Neuronal stem cell (in vitro differentiated cells): ENCODE data around the gene IFT81.

Experiments
- DNase-seq: peaks from one replicate; pipeline ENCODE4 v3.0.0-alpha.2; 2013; ENCODE audit warnings: low spot score
- H2AFZ ChIP-seq: one replicate; pipeline ENCODE4 v1.6.1; 2013; ENCODE audit warnings: mild to moderate bottlenecking, low read length, inconsistent platforms
- H2AK5ac ChIP-seq: 2 replicates; pipeline ENCODE4 v1.6.1; 2013; ENCODE audit warnings: low read depth, mild to moderate bottlenecking, inconsistent platforms, low read length, moderate library complexity, mixed read lengths
- H2BK120ac ChIP-seq: 2 replicates; pipeline ENCODE4 v1.6.1; 2013; ENCODE audit warnings: low read depth, mild to moderate bottlenecking, inconsistent platforms, low read length, moderate library complexity, mixed read lengths
- H2BK12ac ChIP-seq: one replicate; pipeline ENCODE4 v1.6.1; 2013; ENCODE audit warnings: low read length, inconsistent platforms
- H2BK15ac ChIP-seq: 2 replicates; pipeline ENCODE4 v1.6.1; 2013; ENCODE audit warnings: mild to moderate bottlenecking, low read length, inconsistent platforms, mixed read lengths
- H2BK5ac ChIP-seq: one replicate; pipeline ENCODE4 v1.6.1; 2013; ENCODE audit warnings: inconsistent platforms, mild to moderate bottlenecking, low read length, moderate library complexity
- H3K14ac ChIP-seq: one replicate; pipeline ENCODE4 v1.6.1; 2013; ENCODE audit warnings: low read length, inconsistent platforms
- H3K18ac ChIP-seq: 2 replicates; pipeline ENCODE4 v1.6.1; 2013; ENCODE audit warnings: low read length, inconsistent platforms
- H3K23ac ChIP-seq: 2 replicates; pipeline ENCODE4 v1.6.1; 2013; ENCODE audit warnings: low read depth, mild to moderate bottlenecking, mixed read lengths, low read length, inconsistent platforms; ENCODE audit not compliant: poor library complexity
- H3K27ac ChIP-seq: replicated peaks from 3 replicates; pipeline ENCODE4 v1.5.1; 2013; ENCODE audit warnings: low read length, inconsistent platforms
- H3K27me3 ChIP-seq, 3 experiments: 2 replicates each; pipeline ENCODE4 v1.6.1; 2013; ENCODE audit warnings: low read length in 3 of 3, mild to moderate bottlenecking in 2 of 3, inconsistent platforms in 1 of 3, low read depth in 1 of 3, mixed read lengths in 1 of 3, moderate library complexity in 1 of 3; ENCODE audit not compliant: control insufficient read depth in 3 of 3, insufficient read depth in 3 of 3
- H3K36me3 ChIP-seq, 2 donors: replicated peaks in 1 of 2; 2 replicates each; pipeline ENCODE4 v1.6.1; 2013; ENCODE audit warnings: low read length in 2 of 2; ENCODE audit not compliant: control insufficient read depth in 2 of 2, insufficient read depth in 2 of 2
- H3K4ac ChIP-seq: 2 replicates; pipeline ENCODE4 v1.6.1; 2013; ENCODE audit warnings: inconsistent platforms, mild to moderate bottlenecking, low read length, moderate library complexity
- H3K4me1 ChIP-seq, 2 donors: 1 replicate in 1 of 2; 2 replicates in 1 of 2; pipeline ENCODE4 v1.6.1; 2013; ENCODE audit warnings: low read length in 2 of 2, low read depth in 1 of 2; ENCODE audit not compliant: control insufficient read depth in 2 of 2, insufficient read depth in 1 of 2
- H3K4me2 ChIP-seq: one replicate; pipeline ENCODE4 v1.6.1; 2013; ENCODE audit warnings: mild to moderate bottlenecking, low read length, inconsistent platforms; ENCODE audit not compliant: insufficient read depth, poor library complexity, severe bottlenecking
- H3K4me3 ChIP-seq, 2 donors: 2 replicates each; pipeline ENCODE4 v1.5.1; 2013; ENCODE audit warnings: low read length in 2 of 2, mild to moderate bottlenecking in 2 of 2, inconsistent platforms in 1 of 2, moderate library complexity in 1 of 2
- H3K79me1 ChIP-seq: one replicate; pipeline ENCODE4 v1.6.1; 2013; ENCODE audit warnings: low read depth, mild to moderate bottlenecking, inconsistent platforms, low read length, moderate library complexity
- H3K9ac ChIP-seq: one replicate; pipeline ENCODE4 v1.6.1; 2013; ENCODE audit warnings: mild to moderate bottlenecking, low read depth, low read length, inconsistent platforms; ENCODE audit not compliant: poor library complexity
- H3K9me3 ChIP-seq, 2 donors: replicated peaks in 1 of 2; 2 replicates each; pipeline versions ENCODE3 to v1.6.1; 2013; ENCODE audit warnings: low read length in 2 of 2, mild to moderate bottlenecking in 2 of 2, inconsistent platforms in 1 of 2, low read depth in 1 of 2, mixed read lengths in 1 of 2, moderate library complexity in 1 of 2; ENCODE audit not compliant: control insufficient read depth in 2 of 2, insufficient read depth in 1 of 2
- H4K8ac ChIP-seq: one replicate; pipeline ENCODE4 v1.6.1; 2013; ENCODE audit warnings: low read depth, mild to moderate bottlenecking, inconsistent platforms, low read length, moderate library complexity
- H4K91ac ChIP-seq: one replicate; pipeline ENCODE4 v1.6.1; 2013; ENCODE audit warnings: low read length, low read depth, mild to moderate bottlenecking, inconsistent platforms; ENCODE audit not compliant: poor library complexity
- WGBS, 2 donors: extraction: QIAGEN DNeasy Blood & Tissue Kit; methylation state at CpG; one replicate each; pipeline ENCODE4 v1.1.7; 2013; ENCODE audit warnings: missing lambda C conversion rate in 2 of 2, mixed read lengths in 1 of 2; ENCODE audit not compliant: insufficient read length in 2 of 2, insufficient replicate concordance in 1 of 2; ENCODE audit errors: extremely low coverage in 2 of 2; 5-methylcytosine and 5-hydroxymethylcytosine counted together

IFT81 gene

DNA sequence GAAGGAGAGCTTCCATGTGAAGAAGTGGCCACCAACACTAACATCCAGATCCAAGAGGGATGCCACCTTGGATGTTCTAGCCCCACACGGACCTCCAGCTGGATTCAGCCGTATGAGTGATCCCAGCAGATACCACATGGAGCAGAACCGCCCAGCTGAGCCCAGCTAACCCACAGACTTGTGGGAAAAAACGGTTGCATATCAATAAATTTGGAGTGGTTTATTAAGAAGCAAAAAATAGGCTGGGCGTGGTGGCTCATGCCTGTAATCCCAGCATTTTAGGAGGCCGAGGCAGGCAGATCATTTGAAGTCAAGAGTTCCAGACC, 11.9 kb upstream of the IFT81 start:
- no peak overlapping the region for H3K14ac ChIP-seq
- no peak overlapping the region for H2BK12ac ChIP-seq
- no peak for DNase-seq
- no peak overlapping the region for H2AK5ac ChIP-seq
- no peak overlapping the region for H3K4me2 ChIP-seq
- H2BK15ac ChIP-seq = no peak overlapping the region
- no CpG with 5 or more reads among the region's 6 CpGs for WGBS, 2 donors
- peaks cover 0 to 4% of the 10 kb centered on the region in 2 donors for H3K9me3 ChIP-seq
- H2BK120ac ChIP-seq = no peak overlapping the region
- no peak overlapping the region for H3K4ac ChIP-seq
- H3K23ac ChIP-seq = no peak overlapping the region
- H2AFZ ChIP-seq = no peak overlapping the region
- no peaks in the 10 kb centered on the region for H3K27me3 ChIP-seq
- no peak overlapping the region for H3K18ac ChIP-seq
- no peak overlapping the region for H3K4me3 ChIP-seq
- no peaks in the 10 kb centered on the region for H3K79me1 ChIP-seq
- no peak overlapping the region for H3K27ac ChIP-seq
- H3K36me3 ChIP-seq = no peaks in the 10 kb centered on the region
- H4K91ac ChIP-seq = no peak overlapping the region
- H2BK5ac ChIP-seq = no peak overlapping the region
- peaks cover 5 to 7% of the 10 kb centered on the region in 2 donors for H3K4me1 ChIP-seq
- H3K9ac ChIP-seq = no peak overlapping the region
- H4K8ac ChIP-seq = no peak overlapping the region

GRCh38 chr12:110114528-110114937, 9.6 kb upstream of the IFT81 start:
- Histone ChIP-seq H3K27ac (no peak overlapping the region), H3K4me1 (peaks cover 0 to under 1% of the 10 kb centered on the region in 2 donors), H2BK120ac (no peak overlapping the region), H3K18ac (no peak overlapping the region), H3K14ac (no peak overlapping the region), H3K23ac (no peak overlapping the region), H2BK15ac (no peak overlapping the region), H3K79me1 (no peaks in the 10 kb centered on the region), H4K91ac (no peak overlapping the region), H2AK5ac (no peak overlapping the region), H3K36me3 (no peaks in the 10 kb centered on the region), H3K4ac (no peak overlapping the region), H2BK5ac (no peak overlapping the region), H3K27me3 (peaks cover 0 to 6% (median 0%) of the 10 kb centered on the region in 3 experiments), H3K4me3 (no peak overlapping the region), H3K9ac (no peak overlapping the region), H2AFZ (no peak overlapping the region), H4K8ac (no peak overlapping the region), H3K4me2 (no peak overlapping the region), H3K9me3 (peaks cover 0 to 4% of the 10 kb centered on the region in 2 donors), H2BK12ac (no peak overlapping the region)
- no CpG with 5 or more reads among the region's 4 CpGs for WGBS, 2 donors
- DNase-seq = no peak

- no peak overlapping the region for H2BK12ac ChIP-seq
- peaks cover 0 to 4% of the 10 kb centered on the region in 2 donors for H3K9me3 ChIP-seq
- no peak overlapping the region for H2BK15ac ChIP-seq
- no peak overlapping the region for H3K9ac ChIP-seq
- H3K27me3 ChIP-seq = peaks cover 0 to 6% (median 0%) of the 10 kb centered on the region in 3 experiments
- peak overlapping the region in 1 of 2 donors; percentile 41 for H3K4me3 ChIP-seq
- H2BK120ac ChIP-seq = no peak overlapping the region
- no CpG with 5 or more reads among the region's 4 CpGs for WGBS, 2 donors
- H4K8ac ChIP-seq = no peak overlapping the region
- no peaks in the 10 kb centered on the region for H3K4me1 ChIP-seq
- H3K14ac ChIP-seq = no peak overlapping the region
- no peaks in the 10 kb centered on the region for H3K36me3 ChIP-seq
- peak overlapping the region; percentile 58 for H2AFZ ChIP-seq
- no peak overlapping the region for H3K4me2 ChIP-seq
- no peak overlapping the region for H2AK5ac ChIP-seq
- DNase-seq = no peak
- H4K91ac ChIP-seq = no peak overlapping the region
- H3K27ac ChIP-seq = no peak overlapping the region
- no peak overlapping the region for H2BK5ac ChIP-seq
- H3K79me1 ChIP-seq = no peaks in the 10 kb centered on the region
- no peak overlapping the region for H3K4ac ChIP-seq
- H3K18ac ChIP-seq = no peak overlapping the region
- no peak overlapping the region for H3K23ac ChIP-seq
These were observed 8.5 kb upstream of the IFT81 start for GRCh38 chr12:110115675-110116074.

- no peak overlapping the region for H2BK5ac ChIP-seq
- H3K4me2 ChIP-seq = no peak overlapping the region
- no peaks in the 10 kb centered on the region for H3K36me3 ChIP-seq
- H3K23ac ChIP-seq = no peak overlapping the region
- no peak for DNase-seq
- no peaks in the 10 kb centered on the region for H3K4me1 ChIP-seq
- H2BK120ac ChIP-seq = no peak overlapping the region
- no peak overlapping the region for H3K4ac ChIP-seq
- H2AFZ ChIP-seq = peak overlapping the region; percentile 18
- H3K4me3 ChIP-seq = no peak overlapping the region
- H3K14ac ChIP-seq = no peak overlapping the region
- H3K79me1 ChIP-seq = no peaks in the 10 kb centered on the region
- no peak overlapping the region for H2BK12ac ChIP-seq
- no peak overlapping the region for H4K91ac ChIP-seq
- H3K9ac ChIP-seq = no peak overlapping the region
- no peak overlapping the region for H2BK15ac ChIP-seq
- peaks cover 0 to 4% of the 10 kb centered on the region in 2 donors for H3K9me3 ChIP-seq
- no peak overlapping the region for H4K8ac ChIP-seq
- no peak overlapping the region for H3K18ac ChIP-seq
- no CpG with 5 or more reads among the region's 7 CpGs for WGBS, 2 donors
- H3K27me3 ChIP-seq = peaks cover 0 to 9% (median 0%) of the 10 kb centered on the region in 3 experiments
- no peak overlapping the region for H3K27ac ChIP-seq
- no peak overlapping the region for H2AK5ac ChIP-seq
These were observed 7.5 kb upstream of the IFT81 start for GRCh38 chr12:110116623-110117022.
